Activated CD4-positive, alpha-beta T cell treated with anti-CD3 and anti-CD28 coated beads, Interleukin-2, amount 10 ng/mL, durations not matched to agents 24 days and 14 days (primary cell): ENCODE results near the gene GPR32. TPM values are rescaled to one million over a fixed set of nuclear protein-coding genes. Genes with fewer than 3 reads are reported as not detected.
"Not testable (repeated sequence)": the region's sequence is repeated elsewhere in the genome, so short reads cannot be mapped to it uniquely, and the experiment has no call there.

Source experiments
- DNase-seq: peaks from one replicate; pipeline ENCODE4 v3.0.0; 2022
- H3K27ac Mint-ChIP-seq: one replicate; pipeline ENCODE4 v1.8.0; 2022; ENCODE audit warnings: mild to moderate bottlenecking, mixed read lengths
- H3K27me3 Mint-ChIP-seq: one replicate; pipeline ENCODE4 v1.8.0; 2022; ENCODE audit warnings: mixed read lengths
- H3K36me3 Mint-ChIP-seq: one replicate; pipeline ENCODE4 v1.8.0; 2022; ENCODE audit warnings: low read depth, mild to moderate bottlenecking, mixed read lengths
- H3K4me1 Mint-ChIP-seq: one replicate; pipeline ENCODE4 v1.8.0; 2021; ENCODE audit warnings: mixed read lengths
- H3K4me3 Mint-ChIP-seq: one replicate; pipeline ENCODE4 v1.8.0; 2022; ENCODE audit warnings: mild to moderate bottlenecking, moderate library complexity, mixed read lengths
- H3K9me3 Mint-ChIP-seq: one replicate; pipeline ENCODE4 v1.8.0; 2021; ENCODE audit warnings: mixed read lengths
- intact Hi-C: fragments of 100-400 bp; cut with micrococcal nuclease; formaldehyde crosslinking; loops from one replicate; pipeline ENCODE4 v1.15.1; 2023
- total RNA-seq: library from RNA; stranded (reverse); gene quantifications from 2 replicates; pipeline ENCODE4 v1.2.3, GENCODE V29; 2022

Gene GPR32
- total RNA-seq = not detected in 2 replicates

GRCh38 chr19:50770164-50770563, at the start of gene GPR32:
TSS of gene GPR32 (plus strand) at chr19:50770464. CDS start at chr19:50770601, 137 bp downstream.
- H3K36me3 Mint-ChIP-seq, H3K9me3 Mint-ChIP-seq, intact Hi-C loops, H3K27ac Mint-ChIP-seq, H3K4me3 Mint-ChIP-seq, H3K4me1 Mint-ChIP-seq, DNase-seq, H3K27me3 Mint-ChIP-seq: not testable (repeated sequence)

GRCh38 chr19:50720921-50721381, 49.3 kb upstream of the GPR32 start:
- peaks cover 13% of the 10 kb centered on the region for H3K4me1 Mint-ChIP-seq
- intact Hi-C loops = loop anchor here (10.0 kb wide), 1 partner anchor 356 kb away; the partner anchor contains the start of gene NAPSA
- peaks cover 63% of the 10 kb centered on the region for H3K27me3 Mint-ChIP-seq
- no peaks in the 10 kb centered on the region for H3K36me3 Mint-ChIP-seq
- H3K27ac Mint-ChIP-seq = no peak overlapping the region
- no peak overlapping the region for H3K4me3 Mint-ChIP-seq
- H3K9me3 Mint-ChIP-seq = no peaks in the 10 kb centered on the region
- DNase-seq = no peak

GRCh38 chr19:50721441-50722137, 48.7 kb upstream of the GPR32 start:
- Mint-ChIP-seq H3K27ac (no peak overlapping the region), H3K4me1 (peaks cover 18% of the 10 kb centered on the region), H3K4me3 (no peak overlapping the region), H3K27me3 (peaks cover 58% of the 10 kb centered on the region), H3K9me3 (no peaks in the 10 kb centered on the region), H3K36me3 (no peaks in the 10 kb centered on the region)
- intact Hi-C loops = loop anchor here (10.0 kb wide), 1 partner anchor 357 kb away; the partner anchor contains the start of gene NAPSA
- DNase-seq = no peak

- Mint-ChIP-seq H3K27ac (no peak overlapping the region), H3K4me3 (peak overlapping the region; percentile 33), H3K9me3 (no peaks in the 10 kb centered on the region), H3K27me3 (peaks cover 55% of the 10 kb centered on the region), H3K36me3 (peaks cover 2% of the 10 kb centered on the region), H3K4me1 (peaks cover 21% of the 10 kb centered on the region)
- intact Hi-C loops = loop anchor here (10.0 kb wide), 1 partner anchor 358 kb away; the partner anchor contains the start of gene NAPSA
- no peak for DNase-seq
Observed at GRCh38 chr19:50722201-50723013, 47.9 kb upstream of the GPR32 start.

GRCh38 chr19:50723069-50723468, 47.2 kb upstream of the GPR32 start, which contains the start of gene CLEC11A:
TSS of gene CLEC11A (plus strand) at chr19:50723364. CDS start at chr19:50723526, 162 bp downstream.
- Mint-ChIP-seq H3K9me3 (no peaks in the 10 kb centered on the region), H3K4me3 (peak within 1 kb of the TSS; percentile 93)

GRCh38 chr19:50723735-50724521, 46.3 kb upstream of the GPR32 start:
- DNase-seq = no peak
- intact Hi-C loops = loop anchor here (1.0 to 10.0 kb wide), 2 partner anchors 59 to 359 kb away; partner anchors contain the start of gene NAPSA
- Mint-ChIP-seq H3K27ac (no peak overlapping the region), H3K4me3 (peak overlapping the region; percentile 93), H3K9me3 (no peaks in the 10 kb centered on the region), H3K36me3 (peaks cover 3% of the 10 kb centered on the region), H3K27me3 (peaks cover 49% of the 10 kb centered on the region), H3K4me1 (peaks cover 25% of the 10 kb centered on the region)

More at GRCh38 chr19:50723069-50723468, 47.2 kb upstream of the GPR32 start, which contains the start of gene CLEC11A:
- Mint-ChIP-seq H3K27me3 (peaks cover 51% of the 10 kb centered on the region), H3K36me3 (peaks cover 3% of the 10 kb centered on the region), H3K27ac (no peak within 1 kb of the TSS), H3K4me1 (peaks cover 23% of the 10 kb centered on the region)
- no peak for DNase-seq
- intact Hi-C loops = loop anchor here (10.0 kb wide), 1 partner anchor 358 kb away; the partner anchor contains the start of gene NAPSA

- peak; percentile 99 for DNase-seq
- no peaks in the 10 kb centered on the region for H3K9me3 Mint-ChIP-seq
- H3K27ac Mint-ChIP-seq = peak overlapping the region; percentile 81
- peaks cover 3% of the 10 kb centered on the region for H3K36me3 Mint-ChIP-seq
- intact Hi-C loops = loop anchor here (1.0 to 10.0 kb wide), 2 partner anchors 59 to 360 kb away; partner anchors contain the start of gene NAPSA
- H3K4me1 Mint-ChIP-seq = peaks cover 25% of the 10 kb centered on the region
- peaks cover 49% of the 10 kb centered on the region for H3K27me3 Mint-ChIP-seq
- H3K4me3 Mint-ChIP-seq = peak overlapping the region; percentile 93
Observed at GRCh38 chr19:50724522-50725217, 45.6 kb upstream of the GPR32 start.

GRCh38 chr19:50725218-50725910, 44.9 kb upstream of the GPR32 start:
- DNase-seq = no peak
- H3K36me3 Mint-ChIP-seq = peaks cover 3% of the 10 kb centered on the region
- peak overlapping the region; percentile 93 for H3K4me3 Mint-ChIP-seq
- intact Hi-C loops = loop anchor here (10.0 kb wide), 1 partner anchor 361 kb away; the partner anchor contains the start of gene NAPSA
- H3K27me3 Mint-ChIP-seq = peaks cover 44% of the 10 kb centered on the region
- H3K9me3 Mint-ChIP-seq = no peaks in the 10 kb centered on the region
- H3K27ac Mint-ChIP-seq = peak overlapping the region; percentile 81
- H3K4me1 Mint-ChIP-seq = peaks cover 25% of the 10 kb centered on the region

- intact Hi-C loops = loop anchor here (10.0 kb wide), 1 partner anchor 361 kb away; the partner anchor contains the start of gene NAPSA
- DNase-seq = no peak
- Mint-ChIP-seq H3K27ac (peak overlapping the region; percentile 81), H3K4me3 (peak overlapping the region; percentile 93), H3K9me3 (no peaks in the 10 kb centered on the region), H3K4me1 (peaks cover 25% of the 10 kb centered on the region), H3K27me3 (peaks cover 39% of the 10 kb centered on the region), H3K36me3 (peaks cover 3% of the 10 kb centered on the region)
Observed at GRCh38 chr19:50725911-50726230, 44.4 kb upstream of the GPR32 start.

- H3K36me3 Mint-ChIP-seq = peaks cover 3% of the 10 kb centered on the region
- H3K4me3 Mint-ChIP-seq = peak overlapping the region; percentile 46
- H3K27me3 Mint-ChIP-seq = peaks cover 19% of the 10 kb centered on the region
- DNase-seq = peak; percentile 92
- H3K4me1 Mint-ChIP-seq = peaks cover 22% of the 10 kb centered on the region
- no peaks in the 10 kb centered on the region for H3K9me3 Mint-ChIP-seq
- peak overlapping the region; percentile 80 for H3K27ac Mint-ChIP-seq
- intact Hi-C loops = loop anchor here (10.0 kb wide), 1 partner anchor 363 kb away; the partner anchor contains the start of gene NAPSA
Observed at GRCh38 chr19:50728084-50728737, 42.1 kb upstream of the GPR32 start.

- DNase-seq = no peak
- peaks cover 3% of the 10 kb centered on the region for H3K36me3 Mint-ChIP-seq
- H3K27ac Mint-ChIP-seq = no peak overlapping the region
- H3K9me3 Mint-ChIP-seq = no peaks in the 10 kb centered on the region
- H3K4me3 Mint-ChIP-seq = no peak overlapping the region
- intact Hi-C loops = loop anchor here (10.0 kb wide), 1 partner anchor 365 kb away; the partner anchor contains the start of gene NAPSA
- H3K4me1 Mint-ChIP-seq = peaks cover 16% of the 10 kb centered on the region
- H3K27me3 Mint-ChIP-seq = peaks cover 6% of the 10 kb centered on the region
Observed at GRCh38 chr19:50729894-50730293, 40.4 kb upstream of the GPR32 start.

GRCh38 chr19:50735869-50736268, 34.4 kb upstream of the GPR32 start:
- Mint-ChIP-seq H3K4me3 (no peak overlapping the region), H3K27me3 (peaks cover 9% of the 10 kb centered on the region), H3K36me3 (no peaks in the 10 kb centered on the region), H3K9me3 (no peaks in the 10 kb centered on the region), H3K27ac (no peak overlapping the region), H3K4me1 (no peaks in the 10 kb centered on the region)
- intact Hi-C loops = no loop called here
- no peak for DNase-seq
